T1000 (cell line): ENCODE data around the gene LRP11.
A peak's percentile ranks its signal among the peaks of the same experiment; 100 is the strongest.
"Not testable (repeated sequence)": the region's sequence is repeated elsewhere in the genome, so short reads cannot be mapped to it uniquely, and the experiment has no call there.

Experiments used
- DNase-seq: peaks from one replicate; lab custom pipeline; 2025; ENCODE audit warnings: mixed read lengths; lab: John Stamatoyannopoulos, UW

LRP11 gene

GRCh38 chr6:149863698-149864577, at the start of gene LRP11:
Gene LRP11 (minus strand): TSS chr6:149864359. CDS start chr6:149864020, 339 bp downstream.
- peak; percentile 74 for DNase-seq

GRCh38 chr6:149913540-149914240, 49.5 kb upstream of the LRP11 start:
- DNase-seq, result no peak

GRCh38 chr6:149913085-149913484, 48.9 kb upstream of the LRP11 start:
- DNase-seq, result no peak

- DNase-seq, result not testable (repeated sequence)
These were observed 48.5 kb upstream of the LRP11 start for GRCh38 chr6:149912680-149913079.

GRCh38 chr6:149910721-149911151, 46.6 kb upstream of the LRP11 start:
- no peak for DNase-seq

GRCh38 chr6:149909701-149910470, 45.7 kb upstream of the LRP11 start:
- no peak for DNase-seq

- not testable (repeated sequence) for DNase-seq
These were observed 44.3 kb upstream of the LRP11 start for GRCh38 chr6:149908480-149908879.

GRCh38 chr6:149907317-149907716, 43.2 kb upstream of the LRP11 start:
- no peak for DNase-seq

- no peak for DNase-seq
These were observed 42.2 kb upstream of the LRP11 start for GRCh38 chr6:149906405-149906804.

GRCh38 chr6:149905911-149906371, 41.8 kb upstream of the LRP11 start:
- DNase-seq, result no peak

GRCh38 chr6:149905371-149905910, 41.3 kb upstream of the LRP11 start:
- DNase-seq, result no peak

GRCh38 chr6:149904661-149905370, 40.7 kb upstream of the LRP11 start:
- DNase-seq, result no peak

GRCh38 chr6:149903938-149904611, 39.9 kb upstream of the LRP11 start:
- DNase-seq, result no peak

- no peak for DNase-seq
These were observed 37.4 kb upstream of the LRP11 start for GRCh38 chr6:149901444-149902140.

GRCh38 chr6:149900620-149901443, 36.7 kb upstream of the LRP11 start:
- DNase-seq, result no peak

GRCh38 chr6:149899926-149900619, 35.9 kb upstream of the LRP11 start:
- no peak for DNase-seq

- no peak for DNase-seq
These were observed 35.3 kb upstream of the LRP11 start for GRCh38 chr6:149899486-149899885.

GRCh38 chr6:149898966-149899365, 34.8 kb upstream of the LRP11 start:
- DNase-seq, result no peak
